Ascending aorta (tissue), 2 donors: ENCODE measurements around the gene HOXC5. TPM values are rescaled to one million over a fixed set of nuclear protein-coding genes. Genes with fewer than 3 reads are reported as not detected.

Source experiments
- DNase-seq, 2 donors: peaks; one replicate each; pipeline ENCODE4 v3.0.0-alpha.2; 2019; ENCODE audit warnings: low spot score in 2 of 2
- H3K27ac ChIP-seq, 2 donors: fragments of 200-600 bp; sonication (generic); one replicate each; pipeline ENCODE4 v1.5.1; 2016 to 2017; ENCODE audit warnings: mild to moderate bottlenecking in 1 of 2
- H3K27me3 ChIP-seq: fragments of 200-600 bp; sonication (generic); one replicate; pipeline ENCODE4 v1.5.1; 2017
- H3K36me3 ChIP-seq, 2 donors: fragments of 200-600 bp; sonication (generic); one replicate each; pipeline ENCODE4 v1.5.1; 2016
- H3K4me1 ChIP-seq, 2 donors: fragments of 200-600 bp; sonication (generic); one replicate each; pipeline ENCODE4 v1.5.1; 2016 to 2017; ENCODE audit warnings: mild to moderate bottlenecking in 1 of 2
- H3K4me3 ChIP-seq, 2 donors: fragments of 200-600 bp; sonication (generic); one replicate each; pipeline ENCODE4 v1.5.1; 2016 to 2017; ENCODE audit warnings: mild to moderate bottlenecking in 1 of 2
- H3K9me3 ChIP-seq, 2 donors: fragments of 200-600 bp; sonication (generic); one replicate each; pipeline ENCODE4 v1.5.1; 2016
- intact Hi-C: fragments of 100-400 bp; cut with DNase I; formaldehyde crosslinking; loops from one replicate; pipeline ENCODE4 v1.15.1; 2023
- total RNA-seq: library from RNA; depleted of rRNA; stranded (reverse); fragments of >200 nt; gene quantifications from one replicate; pipeline ENCODE4 v1.1.0, GENCODE V29; 2016
- TF ChIP-seq, protein P1 (sequence below), 3 experiments: fragments of 200-600 bp in 2 of 3; fragments of 450-650 bp in 1 of 3; sonication (generic) in 2 of 3; IDR thresholded peaks; one replicate each; pipeline ENCODE4 v1.5.1; 2016 to 2019; ENCODE audit warnings: antibody characterized with exemption in 3 of 3, mild to moderate bottlenecking in 1 of 3, moderate library complexity in 1 of 3

HOXC5 gene
- total RNA-seq, 1 donor from 2014 or later, result not detected

DNA sequence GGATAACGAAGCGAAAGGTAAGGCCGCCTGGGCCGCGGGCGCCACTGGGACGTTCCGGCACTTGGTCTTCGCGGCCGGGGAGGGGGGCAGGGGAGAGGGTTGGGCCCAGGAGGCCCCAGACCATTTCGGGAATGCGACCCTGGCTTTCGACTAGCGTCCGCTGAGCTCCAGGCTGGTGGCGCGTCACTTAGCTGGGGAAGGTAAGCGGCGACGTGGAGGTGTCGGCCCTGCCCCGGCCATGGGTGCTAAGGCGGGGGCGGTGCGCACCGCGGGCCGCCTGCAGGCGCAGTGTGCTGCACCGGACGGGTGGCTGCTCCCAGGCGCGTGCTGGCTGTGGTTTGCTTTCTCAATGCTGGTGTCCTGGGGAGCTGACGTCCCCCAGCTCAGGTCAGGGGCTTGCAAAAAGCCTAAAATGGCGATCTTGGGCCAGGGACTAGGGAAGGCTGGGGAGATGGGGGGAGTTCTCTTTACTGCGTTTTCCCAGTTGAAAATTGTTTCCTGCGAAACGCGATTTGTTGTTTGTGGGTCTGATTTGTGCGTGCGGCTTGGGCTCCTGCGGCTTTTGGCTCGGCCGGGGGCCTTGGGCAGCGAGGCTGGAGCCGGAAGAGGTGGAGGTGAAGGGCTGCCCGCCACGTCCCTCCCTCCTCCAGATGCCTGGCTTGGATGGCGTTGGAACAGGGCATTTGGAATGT lies 46.7 kb upstream of the HOXC5 start:
- Histone ChIP-seq H3K36me3 (no peaks in the 10 kb centered on the region), H3K4me1 (peaks cover 6 to 13% of the 10 kb centered on the region in 2 donors), H3K4me3 (peak overlapping the region; percentile 43 to 53), H3K27me3 (peaks cover 61% of the 10 kb centered on the region), H3K9me3 (no peaks in the 10 kb centered on the region), H3K27ac (no peak overlapping the region)
- TF ChIP-seq, protein P1, sequence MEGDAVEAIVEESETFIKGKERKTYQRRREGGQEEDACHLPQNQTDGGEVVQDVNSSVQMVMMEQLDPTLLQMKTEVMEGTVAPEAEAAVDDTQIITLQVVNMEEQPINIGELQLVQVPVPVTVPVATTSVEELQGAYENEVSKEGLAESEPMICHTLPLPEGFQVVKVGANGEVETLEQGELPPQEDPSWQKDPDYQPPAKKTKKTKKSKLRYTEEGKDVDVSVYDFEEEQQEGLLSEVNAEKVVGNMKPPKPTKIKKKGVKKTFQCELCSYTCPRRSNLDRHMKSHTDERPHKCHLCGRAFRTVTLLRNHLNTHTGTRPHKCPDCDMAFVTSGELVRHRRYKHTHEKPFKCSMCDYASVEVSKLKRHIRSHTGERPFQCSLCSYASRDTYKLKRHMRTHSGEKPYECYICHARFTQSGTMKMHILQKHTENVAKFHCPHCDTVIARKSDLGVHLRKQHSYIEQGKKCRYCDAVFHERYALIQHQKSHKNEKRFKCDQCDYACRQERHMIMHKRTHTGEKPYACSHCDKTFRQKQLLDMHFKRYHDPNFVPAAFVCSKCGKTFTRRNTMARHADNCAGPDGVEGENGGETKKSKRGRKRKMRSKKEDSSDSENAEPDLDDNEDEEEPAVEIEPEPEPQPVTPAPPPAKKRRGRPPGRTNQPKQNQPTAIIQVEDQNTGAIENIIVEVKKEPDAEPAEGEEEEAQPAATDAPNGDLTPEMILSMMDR (IDR thresholded peaks at IDR 0.05), result no peak
- DNase-seq, result no peak
- intact Hi-C loops, result no loop called here

- no peaks in the 10 kb centered on the region for H3K36me3 ChIP-seq
- intact Hi-C loops, result no loop called here
- no peak for DNase-seq
- H3K4me3 ChIP-seq, result no peak overlapping the region
- TF ChIP-seq, protein P1 (IDR thresholded peaks at IDR 0.05), result no peak
- no peaks in the 10 kb centered on the region for H3K9me3 ChIP-seq
- H3K27ac ChIP-seq, result no peak overlapping the region
- peaks cover 6 to 13% of the 10 kb centered on the region in 2 donors for H3K4me1 ChIP-seq
- H3K27me3 ChIP-seq, result peaks cover 63% of the 10 kb centered on the region
Measured at GRCh38 chr12:53986686-53987483, 46.0 kb upstream of the HOXC5 start.

DNA sequence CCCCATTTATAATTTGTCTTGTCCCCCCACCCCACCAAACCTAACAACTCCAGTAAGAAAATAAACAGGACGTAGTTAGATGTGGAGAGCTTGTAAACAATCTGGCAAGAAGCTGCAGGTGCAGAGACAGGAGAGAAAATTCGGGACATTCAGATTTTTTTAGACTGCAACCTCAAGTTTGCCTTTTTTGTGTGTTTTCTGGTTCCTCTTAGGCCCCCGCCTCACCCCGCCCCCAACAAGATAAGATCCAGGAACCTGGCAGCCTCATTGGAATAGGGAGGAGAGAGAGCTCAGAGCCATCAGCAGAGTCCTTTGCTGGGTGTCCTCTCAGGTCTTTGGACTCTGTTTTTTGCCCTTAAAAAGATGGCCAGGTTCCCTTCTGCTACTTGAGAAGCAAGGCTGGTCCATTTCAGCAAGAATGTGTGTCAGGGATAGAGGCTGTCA lies 45.0 kb upstream of the HOXC5 start:
- H3K4me1 ChIP-seq, result peaks cover 6 to 13% of the 10 kb centered on the region in 2 donors
- H3K9me3 ChIP-seq, result no peaks in the 10 kb centered on the region
- DNase-seq, result no peak
- intact Hi-C loops, result no loop called here
- peaks cover 64% of the 10 kb centered on the region for H3K27me3 ChIP-seq
- TF ChIP-seq, protein P1 (IDR thresholded peaks at IDR 0.05), result no peak
- no peaks in the 10 kb centered on the region for H3K36me3 ChIP-seq
- H3K4me3 ChIP-seq, result no peak overlapping the region
- no peak overlapping the region for H3K27ac ChIP-seq

DNA sequence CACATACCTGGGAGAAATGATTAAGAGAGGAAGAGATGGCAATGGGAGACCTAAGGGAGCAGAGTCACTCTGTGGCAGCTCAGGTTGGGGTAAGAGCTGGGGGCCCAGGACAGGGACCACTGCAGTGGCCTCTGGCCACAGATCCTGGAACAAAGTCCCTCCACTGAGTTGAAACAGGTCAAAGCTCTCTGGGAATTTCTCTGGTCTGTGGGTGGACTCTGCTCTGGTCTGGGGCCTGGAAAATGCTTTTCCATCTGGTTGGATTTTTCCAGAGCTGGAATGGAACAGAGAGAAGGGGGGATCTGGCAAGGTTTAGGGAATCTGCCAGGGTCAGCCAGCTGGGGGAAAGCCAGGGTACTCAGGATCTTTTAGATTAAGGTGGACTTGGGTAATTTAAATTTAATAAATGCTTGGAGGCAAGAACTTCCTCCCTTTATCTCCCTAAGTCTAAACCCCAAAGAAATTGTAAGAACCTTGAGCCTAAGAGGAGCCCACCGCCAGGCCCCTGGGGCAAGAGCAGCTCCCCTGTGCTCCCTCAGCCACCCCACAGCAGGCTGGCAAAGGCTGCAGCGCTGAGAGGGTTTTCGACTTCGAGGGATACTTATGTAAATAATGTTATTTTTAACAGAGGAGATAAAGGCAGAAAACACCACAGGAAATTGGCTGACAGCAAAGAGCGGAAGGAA lies 44.2 kb upstream of the HOXC5 start:
- intact Hi-C loops, result no loop called here
- Histone ChIP-seq H3K9me3 (no peaks in the 10 kb centered on the region), H3K27me3 (peaks cover 63% of the 10 kb centered on the region), H3K36me3 (no peaks in the 10 kb centered on the region), H3K4me3 (no peak overlapping the region), H3K27ac (no peak overlapping the region), H3K4me1 (peaks cover 6 to 13% of the 10 kb centered on the region in 2 donors)
- DNase-seq, result no peak
- TF ChIP-seq, protein P1 (IDR thresholded peaks at IDR 0.05), result no peak

DNA sequence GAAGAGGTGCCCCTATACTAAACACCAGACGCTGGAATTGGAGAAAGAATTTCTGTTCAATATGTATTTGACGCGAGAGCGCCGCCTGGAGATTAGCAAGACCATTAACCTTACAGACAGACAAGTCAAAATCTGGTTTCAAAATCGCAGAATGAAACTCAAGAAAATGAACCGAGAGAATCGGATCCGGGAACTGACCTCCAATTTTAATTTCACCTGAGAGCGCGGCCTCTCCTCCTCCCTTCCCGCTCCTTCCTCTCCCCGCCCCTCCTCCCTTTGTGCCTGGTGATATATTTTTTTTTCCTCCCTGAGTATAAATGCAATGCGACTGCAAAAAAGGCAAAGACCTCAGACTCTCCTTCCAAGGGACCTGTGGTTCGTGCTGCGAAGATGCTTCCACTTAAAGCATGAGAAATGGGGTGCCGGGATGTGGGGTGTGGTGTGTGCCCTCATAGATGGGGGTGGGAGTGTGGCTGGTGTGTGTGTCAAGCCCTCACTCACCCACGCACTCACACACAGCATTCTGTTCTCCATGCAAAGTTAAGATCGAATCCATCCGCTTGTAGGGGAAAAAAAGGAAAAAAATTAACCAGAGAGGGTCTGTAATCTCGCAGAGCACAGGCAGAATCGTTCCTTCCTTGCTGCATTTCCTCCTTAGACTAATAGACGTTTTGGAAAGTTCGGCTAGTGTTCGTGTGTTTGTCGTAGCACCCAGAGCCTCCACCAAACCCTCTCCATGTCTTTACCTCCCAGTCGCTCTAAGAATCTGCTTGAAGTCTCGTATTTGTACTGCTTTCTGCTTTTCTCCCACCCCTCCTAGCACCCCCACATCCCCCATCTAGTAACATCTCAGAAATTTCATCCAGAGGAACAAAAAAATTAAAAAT lies 43.4 kb upstream of the HOXC5 start:
- Histone ChIP-seq H3K36me3 (no peaks in the 10 kb centered on the region), H3K4me3 (no peak overlapping the region), H3K9me3 (no peaks in the 10 kb centered on the region), H3K27ac (no peak overlapping the region), H3K4me1 (peaks cover 11 to 19% of the 10 kb centered on the region in 2 donors), H3K27me3 (peaks cover 64% of the 10 kb centered on the region)
- TF ChIP-seq, protein P1 (IDR thresholded peaks at IDR 0.05), result peak in 2 of 3 experiments; percentile 6 to 28
- DNase-seq, result no peak
- intact Hi-C loops, result no loop called here
